Measurements from ENCODE around the gene TAB2.
A peak's percentile ranks its signal among the peaks of the same experiment; 100 is the strongest.
"Not testable (repeated sequence)": the region's sequence is repeated elsewhere in the genome, so short reads cannot be mapped to it uniquely, and the experiment has no call there.

TAB2 gene

GRCh38 chr6:149423964-149424440 is 106.5 kb downstream of the TAB2 start:
- no peak for DNase-seq

GRCh38 chr6:149425224-149425623 is 107.7 kb downstream of the TAB2 start:
- no peak for DNase-seq

- no peak for DNase-seq
Measured at GRCh38 chr6:149425754-149426153, 108.2 kb downstream of the TAB2 start.

GRCh38 chr6:149428606-149429005 is 111.1 kb downstream of the TAB2 start:
- DNase-seq, result no peak

- DNase-seq, result no peak
Measured at GRCh38 chr6:149429427-149430360, 112.2 kb downstream of the TAB2 start.

- peak; percentile 95 for DNase-seq
Measured at GRCh38 chr6:149431905-149432775, 114.6 kb downstream of the TAB2 start.

- DNase-seq, result no peak
Measured at GRCh38 chr6:149433405-149433804, 115.9 kb downstream of the TAB2 start.

- no peak for DNase-seq
Measured at GRCh38 chr6:149433881-149434280, 116.4 kb downstream of the TAB2 start.

GRCh38 chr6:149435919-149436586 is 118.5 kb downstream of the TAB2 start:
- DNase-seq, result no peak

GRCh38 chr6:149436647-149437046 is 119.1 kb downstream of the TAB2 start:
- no peak for DNase-seq

- no peak for DNase-seq
Measured at GRCh38 chr6:149437212-149437611, 119.7 kb downstream of the TAB2 start.

- no peak for DNase-seq
Measured at GRCh38 chr6:149438855-149439254, 121.3 kb downstream of the TAB2 start.

- DNase-seq, result no peak
Measured at GRCh38 chr6:149439626-149440025, 122.1 kb downstream of the TAB2 start.

GRCh38 chr6:149440735-149441671 is 123.5 kb downstream of the TAB2 start:
- DNase-seq, result no peak

- no peak for DNase-seq
Measured at GRCh38 chr6:149441740-149442139, 124.2 kb downstream of the TAB2 start.

- peak; percentile 30 for DNase-seq
Measured at GRCh38 chr6:149443411-149444181, 126.1 kb downstream of the TAB2 start.

GRCh38 chr6:149444360-149445094 is 127.0 kb downstream of the TAB2 start:
- DNase-seq, result not testable (repeated sequence)

GRCh38 chr6:149445095-149445466 is 127.6 kb downstream of the TAB2 start:
- DNase-seq, result no peak

GRCh38 chr6:149445573-149445972 is 128.1 kb downstream of the TAB2 start:
- DNase-seq, result no peak

- no peak for DNase-seq
Measured at GRCh38 chr6:149446791-149447376, 129.4 kb downstream of the TAB2 start.

All from activated CD4-positive, alpha-beta T cell treated with anti-CD3 and anti-CD28 coated beads for 48 hours (primary cell).